NCI-H526 treated with DMSO at 0.1 percent for 48 hours (cell line): Measurements from ENCODE around the gene ARHGAP18.

Source experiments
- DNase-seq: peaks from one replicate; lab custom pipeline; 2025; lab: John Stamatoyannopoulos, UW

Gene ARHGAP18

GRCh38 chr6:129725341-129725740 lies 15.4 kb upstream of the ARHGAP18 start:
- DNase-seq = no peak

- no peak for DNase-seq
Measured at GRCh38 chr6:129719692-129720091, 9.7 kb upstream of the ARHGAP18 start.

GRCh38 chr6:129717277-129717676 lies 7.3 kb upstream of the ARHGAP18 start:
- no peak for DNase-seq

- no peak for DNase-seq
Measured at GRCh38 chr6:129713806-129714333, 3.9 kb upstream of the ARHGAP18 start.

GRCh38 chr6:129711271-129711631 lies 1.3 kb upstream of the ARHGAP18 start:
- no peak for DNase-seq

GRCh38 chr6:129710450-129711270 lies 683 bp upstream of the ARHGAP18 start:
- DNase-seq = no peak

- no peak for DNase-seq
Measured at GRCh38 chr6:129709196-129709768, 695 bp downstream of the ARHGAP18 start.

GRCh38 chr6:129708496-129709195 lies 1.3 kb downstream of the ARHGAP18 start:
- no peak for DNase-seq

- DNase-seq = no peak
Measured at GRCh38 chr6:129707882-129708495, 2.0 kb downstream of the ARHGAP18 start.

- no peak for DNase-seq
Measured at GRCh38 chr6:129707028-129707427, 2.9 kb downstream of the ARHGAP18 start.

GRCh38 chr6:129705212-129705611 lies 4.8 kb downstream of the ARHGAP18 start:
- DNase-seq = no peak

- DNase-seq = no peak
Measured at GRCh38 chr6:129704708-129705107, 5.3 kb downstream of the ARHGAP18 start.

- DNase-seq = no peak
Measured at GRCh38 chr6:129701721-129702455, 8.1 kb downstream of the ARHGAP18 start.

GRCh38 chr6:129700666-129701065 lies 9.3 kb downstream of the ARHGAP18 start:
- no peak for DNase-seq

- no peak for DNase-seq
Measured at GRCh38 chr6:129699659-129700058, 10.3 kb downstream of the ARHGAP18 start.

- DNase-seq = no peak
Measured at GRCh38 chr6:129698430-129698829, 11.5 kb downstream of the ARHGAP18 start.

- DNase-seq = no peak
Measured at GRCh38 chr6:129697788-129698187, 12.2 kb downstream of the ARHGAP18 start.

- DNase-seq = no peak
Measured at GRCh38 chr6:129696843-129697242, 13.1 kb downstream of the ARHGAP18 start.

- no peak for DNase-seq
Measured at GRCh38 chr6:129696028-129696418, 14.0 kb downstream of the ARHGAP18 start.

GRCh38 chr6:129695373-129696027 lies 14.5 kb downstream of the ARHGAP18 start:
- no peak for DNase-seq

GRCh38 chr6:129694036-129694435 lies 15.9 kb downstream of the ARHGAP18 start:
- no peak for DNase-seq
